ENCODE results near the gene SLC4A5. TPM values are rescaled to one million over a fixed set of nuclear protein-coding genes. Genes with fewer than 3 reads are reported as not detected.

Gene SLC4A5
- total RNA-seq, 1 experiment from 2014 or later, result not detected

GRCh38 chr2:74321737-74322136, 21.5 kb downstream of the SLC4A5 start:
- Histone ChIP-seq H3K79me2 (ENCODE audit: low read depth) (no peaks in the 10 kb centered on the region), H3K27ac (no peak overlapping the region), H3K4me2 (no peak overlapping the region), H3K36me3 (ENCODE audit: low read depth) (no peaks in the 10 kb centered on the region), H3K27me3 (ENCODE audit: insufficient read depth, low read depth) (0 out of 2 replicates have a peak, but pooled peaks cover 5% of the 10 kb centered on the region), H3K4me3 (no peak overlapping the region), H2AFZ (no peak overlapping the region), H3K9me3 (ENCODE audit: insufficient read depth, low read depth) (no peaks in the 10 kb centered on the region), H3K4me1 (replicated peaks; ENCODE audit: insufficient read depth) (no peaks in the 10 kb centered on the region), H4K20me1 (ENCODE audit: insufficient read depth) (no peaks in the 10 kb centered on the region), H3K9me2 (ENCODE audit: insufficient read depth) (peaks cover 5% of the 10 kb centered on the region; the same call in 1 of the 2 replicates), H3F3A (ENCODE audit: insufficient read depth, low read depth) (no peaks in the 10 kb centered on the region)
- no peak for TF ChIP-seq EZH2 (IDR thresholded peaks at IDR 0.05; ENCODE audit: low read depth)
- TF ChIP-seq, protein P1, sequence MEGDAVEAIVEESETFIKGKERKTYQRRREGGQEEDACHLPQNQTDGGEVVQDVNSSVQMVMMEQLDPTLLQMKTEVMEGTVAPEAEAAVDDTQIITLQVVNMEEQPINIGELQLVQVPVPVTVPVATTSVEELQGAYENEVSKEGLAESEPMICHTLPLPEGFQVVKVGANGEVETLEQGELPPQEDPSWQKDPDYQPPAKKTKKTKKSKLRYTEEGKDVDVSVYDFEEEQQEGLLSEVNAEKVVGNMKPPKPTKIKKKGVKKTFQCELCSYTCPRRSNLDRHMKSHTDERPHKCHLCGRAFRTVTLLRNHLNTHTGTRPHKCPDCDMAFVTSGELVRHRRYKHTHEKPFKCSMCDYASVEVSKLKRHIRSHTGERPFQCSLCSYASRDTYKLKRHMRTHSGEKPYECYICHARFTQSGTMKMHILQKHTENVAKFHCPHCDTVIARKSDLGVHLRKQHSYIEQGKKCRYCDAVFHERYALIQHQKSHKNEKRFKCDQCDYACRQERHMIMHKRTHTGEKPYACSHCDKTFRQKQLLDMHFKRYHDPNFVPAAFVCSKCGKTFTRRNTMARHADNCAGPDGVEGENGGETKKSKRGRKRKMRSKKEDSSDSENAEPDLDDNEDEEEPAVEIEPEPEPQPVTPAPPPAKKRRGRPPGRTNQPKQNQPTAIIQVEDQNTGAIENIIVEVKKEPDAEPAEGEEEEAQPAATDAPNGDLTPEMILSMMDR (conservative IDR thresholded peaks at IDR 0.05), result no peak
- no TSS peak for BruUV-seq (replicated peaks)
- ChIA-PET POLR2A (ENCODE audit: unreplicated experiment) (no interaction called here), CTCF (interaction anchor here (0.6 kb wide), 1 partner anchor 102 kb away, joined by 3 read pairs; no protein-coding TSS in a partner anchor)
- no peak for DNase-seq
- intact Hi-C loops (cut with micrococcal nuclease; ENCODE audit: unreplicated experiment), result no loop called here

- Histone ChIP-seq H3K4me2 (no peak overlapping the region), H2AFZ (no peak overlapping the region), H3K27me3 (ENCODE audit: insufficient read depth, low read depth) (no peaks in the 10 kb centered on the region), H3K27ac (no peak overlapping the region), H3K79me2 (ENCODE audit: low read depth) (no peaks in the 10 kb centered on the region), H3F3A (ENCODE audit: insufficient read depth, low read depth) (no peaks in the 10 kb centered on the region), H3K9me3 (ENCODE audit: insufficient read depth, low read depth) (no peaks in the 10 kb centered on the region), H3K4me3 (no peak overlapping the region), H4K20me1 (ENCODE audit: insufficient read depth) (no peaks in the 10 kb centered on the region), H3K36me3 (ENCODE audit: low read depth) (no peaks in the 10 kb centered on the region), H3K9me2 (ENCODE audit: insufficient read depth) (peaks cover 5% of the 10 kb centered on the region; the same call in 1 of the 2 replicates), H3K4me1 (replicated peaks; ENCODE audit: insufficient read depth) (no peaks in the 10 kb centered on the region)
- DNase-seq, result no peak
- CTCF ChIA-PET, result no interaction called here
- no TSS peak for BruUV-seq (replicated peaks)
- intact Hi-C loops (cut with micrococcal nuclease; ENCODE audit: unreplicated experiment), result no loop called here
- TF ChIP-seq EZH2 (IDR thresholded peaks at IDR 0.05; ENCODE audit: low read depth), result no peak
- TF ChIP-seq, protein P1 (conservative IDR thresholded peaks at IDR 0.05), result no peak
- POLR2A ChIA-PET (ENCODE audit: unreplicated experiment), result no interaction called here
Observed at GRCh38 chr2:74317701-74318100, 25.5 kb downstream of the SLC4A5 start.

DNA sequence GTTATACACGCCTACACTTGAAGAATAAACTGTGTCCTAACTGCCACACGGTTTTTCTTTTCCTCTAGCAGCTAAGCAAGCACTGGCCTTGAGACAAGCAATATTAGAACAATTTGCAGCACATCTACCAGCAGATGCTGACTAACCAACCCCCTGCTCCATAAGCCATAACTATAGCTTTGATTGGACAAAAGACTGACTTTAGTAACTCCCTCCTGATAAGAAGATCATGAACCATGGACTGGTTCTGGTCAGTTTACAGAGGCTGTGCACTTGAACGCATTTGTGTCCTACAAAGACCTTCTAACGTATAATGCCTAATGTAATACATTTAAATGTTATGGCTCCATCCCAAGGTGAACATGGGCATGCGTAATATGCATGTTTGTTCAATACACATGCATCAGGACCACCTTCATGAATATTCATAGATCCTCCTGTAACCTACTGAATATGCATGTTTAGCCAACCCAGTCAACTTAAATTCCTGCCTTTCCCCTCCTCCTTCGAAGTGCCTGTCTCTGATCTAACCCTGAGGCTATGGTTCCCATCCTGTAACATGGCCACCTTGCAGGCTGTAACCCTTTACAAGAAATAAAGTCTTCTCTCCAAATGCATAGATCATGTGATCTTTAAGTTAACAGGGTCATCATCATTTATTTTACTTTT, 26.5 kb downstream of the SLC4A5 start:
- H2AFZ ChIP-seq, result no peak overlapping the region
- no peaks in the 10 kb centered on the region for H3K4me1 ChIP-seq (replicated peaks; ENCODE audit: insufficient read depth)
- CTCF ChIA-PET, result no interaction called here
- POLR2A ChIA-PET (ENCODE audit: unreplicated experiment), result no interaction called here
- no peak overlapping the region for H3K4me2 ChIP-seq
- intact Hi-C loops (cut with micrococcal nuclease; ENCODE audit: unreplicated experiment), result no loop called here
- no peaks in the 10 kb centered on the region for H4K20me1 ChIP-seq (ENCODE audit: insufficient read depth)
- H3K9me3 ChIP-seq (ENCODE audit: insufficient read depth, low read depth), result no peaks in the 10 kb centered on the region
- DNase-seq, result no peak
- no peaks in the 10 kb centered on the region for H3K27me3 ChIP-seq (ENCODE audit: insufficient read depth, low read depth)
- no peak for TF ChIP-seq EZH2 (IDR thresholded peaks at IDR 0.05; ENCODE audit: low read depth)
- TF ChIP-seq, protein P1 (conservative IDR thresholded peaks at IDR 0.05), result no peak
- H3K4me3 ChIP-seq, result no peak overlapping the region
- no TSS peak for BruUV-seq (replicated peaks)
- H3K36me3 ChIP-seq (ENCODE audit: low read depth), result no peaks in the 10 kb centered on the region
- H3F3A ChIP-seq (ENCODE audit: insufficient read depth, low read depth), result no peaks in the 10 kb centered on the region
- H3K79me2 ChIP-seq (ENCODE audit: low read depth), result no peaks in the 10 kb centered on the region
- H3K9me2 ChIP-seq (ENCODE audit: insufficient read depth), result peaks cover 2% of the 10 kb centered on the region; the same call in 1 of the 2 replicates
- H3K27ac ChIP-seq, result no peak overlapping the region
